Measurements from ENCODE around the gene CS. TPM values are rescaled to one million over a fixed set of nuclear protein-coding genes. Genes with fewer than 3 reads are reported as not detected.
"Not testable (repeated sequence)": the region's sequence is repeated elsewhere in the genome, so short reads cannot be mapped to it uniquely, and the experiment has no call there.

The CS gene
- total RNA-seq, 1 donor from 2014 or later = 91.1 TPM

DNA sequence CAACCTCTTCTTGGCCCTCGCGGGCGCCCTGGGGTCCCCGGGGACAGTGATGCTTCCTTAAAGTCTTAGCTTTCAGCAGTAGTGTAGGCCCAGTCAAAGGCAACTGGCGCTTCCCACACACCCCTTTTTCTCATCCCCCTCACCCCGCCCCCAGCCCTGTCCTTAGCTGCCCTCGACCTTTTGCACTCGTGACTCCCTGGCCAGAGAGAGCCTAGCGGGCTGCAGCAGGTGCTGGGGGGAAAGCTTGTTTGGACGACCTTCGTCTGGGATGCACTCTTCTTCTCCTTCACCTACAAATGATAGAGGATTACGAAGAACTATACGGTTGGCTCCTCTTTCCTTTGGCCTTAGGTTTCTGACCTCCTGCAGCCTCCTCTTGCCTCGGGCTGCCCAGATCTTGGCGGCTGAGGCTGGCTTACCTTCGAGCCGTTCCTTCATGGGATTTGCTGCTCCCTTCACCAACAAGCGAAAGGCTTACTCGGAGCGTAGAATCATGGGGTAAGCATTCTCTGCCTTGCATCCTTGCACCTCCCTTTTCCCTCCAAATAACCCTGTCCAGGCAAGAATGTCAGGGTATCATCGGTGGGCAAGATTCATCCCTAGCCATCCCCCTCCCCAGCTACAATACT is 32.6 kb downstream of the CS start:
- Histone ChIP-seq H3K36me3 (no peaks in the 10 kb centered on the region), H3F3A (ENCODE audit: low read depth) (peaks cover 50% of the 10 kb centered on the region), H3K4me3 (peak overlapping the region; percentile 83), H3K27ac (no peak overlapping the region), H3K9ac (peak overlapping the region; percentile 17), H3K4me1 (no peaks in the 10 kb centered on the region), H3K4me2 (peak overlapping the region; percentile 83), H2AFZ (replicated peaks) (peak overlapping the region; percentile 59), H3K79me2 (ENCODE audit: low read depth) (no peaks in the 10 kb centered on the region), H3K27me3 (no peaks in the 10 kb centered on the region), H4K20me1 (ENCODE audit: low read depth) (no peaks in the 10 kb centered on the region), H3K9me3 (ENCODE audit: low read depth) (no peaks in the 10 kb centered on the region)
- H3K4me3 Mint-ChIP-seq = peak overlapping the region; percentile 94
- TF ChIP-seq CTCF (IDR thresholded peaks at IDR 0.05) = no peak
- TF ChIP-seq EZH2phosphoT487 (IDR thresholded peaks at IDR 0.05) = no peak
- no peak for TF ChIP-seq EZH2 (IDR thresholded peaks at IDR 0.05)
- H3K27me3 Mint-ChIP-seq (ENCODE audit: insufficient read depth, low read depth) = peaks cover 1% of the 10 kb centered on the region
- H3K36me3 Mint-ChIP-seq = peaks cover 26% of the 10 kb centered on the region
- peaks cover 20% of the 10 kb centered on the region for H3K4me1 Mint-ChIP-seq
- no peaks in the 10 kb centered on the region for H3K9me3 Mint-ChIP-seq
- peak overlapping the region; percentile 63 for H3K27ac Mint-ChIP-seq
- DNase-seq (ENCODE audit: low spot score) = peak; percentile 57

- Mint-ChIP-seq H3K36me3 (peaks cover 21% of the 10 kb centered on the region), H3K27me3 (ENCODE audit: insufficient read depth, low read depth) (peaks cover 2% of the 10 kb centered on the region), H3K4me3 (peak within 1 kb of the TSS; percentile 94), H3K4me1 (peaks cover 19% of the 10 kb centered on the region), H3K9me3 (no peaks in the 10 kb centered on the region), H3K27ac (peak within 1 kb of the TSS; percentile 97)
- Histone ChIP-seq H3K36me3 (no peaks in the 10 kb centered on the region), H3K27me3 (no peaks in the 10 kb centered on the region), H3K4me3 (peak within 1 kb of the TSS; percentile 83), H2AFZ (replicated peaks) (peak within 1 kb of the TSS; percentile 87), H3K9ac (peak within 1 kb of the TSS; percentile 17), H3K27ac (peak within 1 kb of the TSS; percentile 78), H3K4me1 (no peaks in the 10 kb centered on the region), H3F3A (ENCODE audit: low read depth) (peaks cover 49% of the 10 kb centered on the region), H3K79me2 (ENCODE audit: low read depth) (no peaks in the 10 kb centered on the region), H4K20me1 (ENCODE audit: low read depth) (no peaks in the 10 kb centered on the region), H3K9me3 (ENCODE audit: low read depth) (no peaks in the 10 kb centered on the region), H3K4me2 (peak within 1 kb of the TSS; percentile 83)
- peak; percentile 67 for TF ChIP-seq CTCF (IDR thresholded peaks at IDR 0.05)
- TF ChIP-seq EZH2phosphoT487 (IDR thresholded peaks at IDR 0.05) = no peak
- DNase-seq (ENCODE audit: low spot score) = peak; percentile 95
Observed at GRCh38 chr12:56266693-56267442, 33.3 kb downstream of the CS start, which contains the start of gene COQ10A. COQ10A (plus strand) TSS chr12:56266942; CDS start chr12:56267119, 177 bp downstream.

DNA sequence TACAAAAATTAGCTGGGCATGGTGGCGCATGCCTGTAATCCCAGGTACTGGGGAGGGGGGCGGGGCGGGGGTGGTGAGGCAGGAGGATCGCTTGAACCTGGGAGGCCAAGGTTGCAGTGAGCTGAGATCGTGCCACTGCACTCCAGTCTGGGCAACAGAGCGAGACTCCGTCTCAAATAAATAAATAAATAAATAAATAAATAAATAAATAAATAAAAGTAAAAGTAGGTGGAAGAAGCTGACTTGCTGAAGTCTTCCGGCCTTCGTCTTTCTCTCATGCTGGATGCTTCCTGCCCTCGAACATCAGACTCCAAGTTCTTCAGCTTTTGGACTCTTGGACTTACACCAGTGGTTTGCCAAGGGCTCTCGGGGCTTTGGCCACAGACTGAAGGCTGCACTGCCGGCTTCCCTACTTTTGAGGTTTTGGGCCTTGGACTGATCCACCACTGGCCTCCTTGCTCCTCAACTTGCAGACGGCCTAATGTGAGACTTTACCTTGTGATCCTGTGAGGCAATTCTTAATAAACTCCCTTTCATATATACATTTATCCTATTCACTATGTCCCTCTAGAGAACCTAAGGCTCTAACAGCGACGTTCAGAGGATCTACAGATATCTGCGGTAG is 34.0 kb downstream of the CS start:
- not testable (repeated sequence) for H3K4me1 ChIP-seq; H4K20me1 ChIP-seq (ENCODE audit: low read depth); H3K27ac ChIP-seq; H3K9me3 Mint-ChIP-seq; H3K27me3 ChIP-seq; H3K9ac ChIP-seq; H3K27me3 Mint-ChIP-seq (ENCODE audit: insufficient read depth, low read depth); H3K79me2 ChIP-seq (ENCODE audit: low read depth); DNase-seq (ENCODE audit: low spot score); H3K9me3 ChIP-seq (ENCODE audit: low read depth); H3K36me3 ChIP-seq
- H3K4me3 ChIP-seq = peak overlapping the region; percentile 83
- peak overlapping the region; percentile 97 for H3K27ac Mint-ChIP-seq
- peaks cover 17% of the 10 kb centered on the region for H3K36me3 Mint-ChIP-seq
- peaks cover 44% of the 10 kb centered on the region for H3F3A ChIP-seq (ENCODE audit: low read depth)
- H3K4me1 Mint-ChIP-seq = peaks cover 16% of the 10 kb centered on the region
- peak overlapping the region; percentile 87 for H2AFZ ChIP-seq (replicated peaks)
- peak overlapping the region; percentile 94 for H3K4me3 Mint-ChIP-seq
- H3K4me2 ChIP-seq = peak overlapping the region; percentile 83

GRCh38 chr12:56262955-56263354 is 37.2 kb downstream of the CS start:
- not testable (repeated sequence) for H3K27ac ChIP-seq; H3K9me3 Mint-ChIP-seq; H3K9me3 ChIP-seq (ENCODE audit: low read depth); DNase-seq (ENCODE audit: low spot score); H4K20me1 ChIP-seq (ENCODE audit: low read depth); H3K9ac ChIP-seq; H3K4me1 ChIP-seq; H3K4me3 ChIP-seq; H3K79me2 ChIP-seq (ENCODE audit: low read depth); H3K4me2 ChIP-seq; H3K36me3 ChIP-seq; H3K27me3 ChIP-seq; H2AFZ ChIP-seq (replicated peaks); H3K36me3 Mint-ChIP-seq; H3K27ac Mint-ChIP-seq; H3K4me3 Mint-ChIP-seq; H3K27me3 Mint-ChIP-seq (ENCODE audit: insufficient read depth, low read depth)
- H3K4me1 Mint-ChIP-seq = peaks cover 21% of the 10 kb centered on the region
- peaks cover 34% of the 10 kb centered on the region for H3F3A ChIP-seq (ENCODE audit: low read depth)

Measured in neural progenitor cell (in vitro differentiated cells).